ENCODE data around the gene PIK3CB.

DNA sequence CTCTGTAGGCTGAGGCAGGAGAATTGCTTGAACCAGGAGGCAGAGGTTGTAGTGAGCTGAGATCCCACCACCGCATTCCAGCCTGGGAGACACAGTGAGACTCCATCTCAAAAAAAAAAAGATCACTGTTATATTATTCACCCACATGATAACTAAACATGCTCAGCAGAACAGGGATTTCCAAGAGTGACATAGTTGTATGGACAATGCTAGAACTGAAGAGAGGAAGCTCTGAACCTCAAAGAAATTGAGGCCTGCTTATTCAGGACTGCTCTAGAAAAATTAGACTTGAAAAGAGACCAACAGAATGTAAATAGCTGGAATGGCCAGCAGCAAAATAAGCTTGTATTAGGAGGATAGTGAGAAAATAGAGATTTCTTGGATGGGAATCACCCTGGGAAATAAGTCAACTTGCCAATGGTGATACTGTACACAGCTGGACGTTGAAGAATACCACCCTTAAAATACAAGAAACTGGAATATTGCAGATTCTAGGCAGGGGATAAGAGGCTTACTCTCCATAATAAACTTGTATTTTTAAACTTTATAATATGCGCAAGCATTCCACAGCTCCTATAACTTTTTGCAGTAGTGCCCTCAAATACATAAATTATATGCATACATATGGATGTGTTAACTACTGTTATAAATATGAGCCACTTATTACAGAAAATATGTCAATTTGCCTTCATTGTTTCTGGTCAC, 28.2 kb downstream of the PIK3CB start:
- TF ChIP-seq, protein P1, sequence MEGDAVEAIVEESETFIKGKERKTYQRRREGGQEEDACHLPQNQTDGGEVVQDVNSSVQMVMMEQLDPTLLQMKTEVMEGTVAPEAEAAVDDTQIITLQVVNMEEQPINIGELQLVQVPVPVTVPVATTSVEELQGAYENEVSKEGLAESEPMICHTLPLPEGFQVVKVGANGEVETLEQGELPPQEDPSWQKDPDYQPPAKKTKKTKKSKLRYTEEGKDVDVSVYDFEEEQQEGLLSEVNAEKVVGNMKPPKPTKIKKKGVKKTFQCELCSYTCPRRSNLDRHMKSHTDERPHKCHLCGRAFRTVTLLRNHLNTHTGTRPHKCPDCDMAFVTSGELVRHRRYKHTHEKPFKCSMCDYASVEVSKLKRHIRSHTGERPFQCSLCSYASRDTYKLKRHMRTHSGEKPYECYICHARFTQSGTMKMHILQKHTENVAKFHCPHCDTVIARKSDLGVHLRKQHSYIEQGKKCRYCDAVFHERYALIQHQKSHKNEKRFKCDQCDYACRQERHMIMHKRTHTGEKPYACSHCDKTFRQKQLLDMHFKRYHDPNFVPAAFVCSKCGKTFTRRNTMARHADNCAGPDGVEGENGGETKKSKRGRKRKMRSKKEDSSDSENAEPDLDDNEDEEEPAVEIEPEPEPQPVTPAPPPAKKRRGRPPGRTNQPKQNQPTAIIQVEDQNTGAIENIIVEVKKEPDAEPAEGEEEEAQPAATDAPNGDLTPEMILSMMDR (IDR thresholded peaks at IDR 0.05): no peak
- no peak for TF ChIP-seq POLR2A (IDR thresholded peaks at IDR 0.05)

Measured in thyroid gland (tissue), 4 donors.